CD4-positive, alpha-beta T cell treated with Interferon gamma for 1 hour (primary cell): Measurements from ENCODE around the gene PAAF1.

Source experiments
- DNase-seq: peaks from one replicate; pipeline ENCODE4 v3.0.0-alpha.2; 2020

The PAAF1 gene

DNA sequence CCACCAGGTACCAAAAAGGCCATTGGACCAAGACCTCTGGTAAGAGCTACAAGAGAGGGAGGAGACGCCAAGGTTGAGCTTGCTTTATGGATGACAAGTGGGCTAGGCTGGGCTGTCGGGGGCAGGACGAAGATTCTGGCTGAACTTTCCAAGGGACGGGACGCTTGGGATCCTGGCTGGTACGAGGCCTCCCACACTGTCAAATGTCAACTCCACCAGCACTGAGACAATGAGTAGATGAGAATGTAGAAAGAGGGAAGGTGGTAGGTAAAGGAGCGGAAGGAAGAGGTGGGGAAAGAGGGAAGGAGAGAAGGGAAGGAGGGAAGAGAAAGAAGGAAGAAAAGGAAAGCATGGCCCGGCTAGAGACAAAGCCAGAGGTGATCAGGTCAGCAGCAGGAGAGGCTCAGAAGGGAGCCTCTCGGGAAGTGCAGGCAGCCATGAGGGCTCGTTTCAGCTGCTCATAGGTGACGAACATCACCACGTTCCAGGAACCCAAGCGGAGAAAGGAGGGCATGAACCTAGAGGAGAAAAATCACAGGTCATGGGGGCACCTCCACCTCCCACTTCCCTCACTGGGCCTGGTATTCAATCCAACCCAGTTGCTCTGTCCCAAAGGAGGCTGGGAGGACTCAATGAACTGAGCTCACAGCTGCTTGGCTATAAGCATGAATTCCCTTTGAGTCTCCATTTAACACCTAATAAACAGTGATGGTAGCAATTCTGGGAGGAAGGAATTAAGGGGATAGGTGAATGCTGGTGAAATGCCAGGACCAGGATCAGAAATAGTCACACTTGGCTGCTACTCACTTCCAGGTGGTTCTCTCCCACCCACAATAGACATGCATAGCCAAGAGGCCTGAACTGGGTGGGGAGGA is 98.0 kb downstream of the PAAF1 start:
- DNase-seq = no peak

DNA sequence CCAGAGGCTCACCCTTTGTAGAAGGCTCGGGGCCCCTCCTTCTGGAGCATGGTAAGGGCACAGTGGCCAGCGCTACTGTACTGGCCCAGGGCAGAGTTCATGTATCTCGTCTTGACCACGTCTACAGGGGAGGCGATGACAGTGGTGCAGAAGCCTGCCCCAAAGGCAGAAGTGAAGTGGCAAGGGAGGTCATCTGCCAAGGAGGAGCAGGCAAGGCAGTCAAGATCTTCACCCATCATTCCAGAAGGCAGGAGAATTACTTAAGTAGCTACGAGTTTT is 98.6 kb downstream of the PAAF1 start:
- DNase-seq = no peak

DNA sequence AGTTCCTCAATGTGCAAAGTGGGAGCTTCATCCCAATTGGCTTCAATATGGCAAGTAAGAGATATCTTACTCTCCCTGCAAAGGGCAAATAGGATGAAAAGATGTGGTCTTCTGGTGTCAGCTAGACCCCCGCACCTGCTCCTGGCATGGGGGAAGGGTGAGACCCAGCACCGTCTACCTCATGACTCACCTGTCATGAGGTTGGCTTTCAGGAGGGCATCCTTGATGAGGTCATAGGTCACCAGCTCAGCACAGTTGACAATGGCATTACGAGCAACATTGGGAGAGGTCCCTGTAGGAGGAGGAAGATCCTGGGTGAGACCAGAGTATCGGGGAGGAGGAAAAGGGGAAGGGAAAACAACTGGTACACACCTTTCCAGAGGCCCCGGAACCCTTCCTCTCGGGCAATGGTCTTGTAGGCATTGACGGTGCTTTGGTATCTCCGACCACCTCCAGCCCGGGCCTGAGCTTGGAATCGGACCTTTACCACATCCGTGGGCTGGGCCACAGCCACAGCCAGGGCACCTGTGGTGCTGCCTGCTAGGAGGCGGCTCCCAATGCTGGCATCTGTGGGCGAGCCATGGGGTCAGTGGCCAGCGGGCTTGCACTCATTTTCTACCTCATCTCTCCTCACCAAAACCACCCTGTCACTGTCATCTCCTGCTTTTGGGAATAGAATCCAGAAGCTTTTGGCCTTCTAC is 99.8 kb downstream of the PAAF1 start:
- DNase-seq = no peak

DNA sequence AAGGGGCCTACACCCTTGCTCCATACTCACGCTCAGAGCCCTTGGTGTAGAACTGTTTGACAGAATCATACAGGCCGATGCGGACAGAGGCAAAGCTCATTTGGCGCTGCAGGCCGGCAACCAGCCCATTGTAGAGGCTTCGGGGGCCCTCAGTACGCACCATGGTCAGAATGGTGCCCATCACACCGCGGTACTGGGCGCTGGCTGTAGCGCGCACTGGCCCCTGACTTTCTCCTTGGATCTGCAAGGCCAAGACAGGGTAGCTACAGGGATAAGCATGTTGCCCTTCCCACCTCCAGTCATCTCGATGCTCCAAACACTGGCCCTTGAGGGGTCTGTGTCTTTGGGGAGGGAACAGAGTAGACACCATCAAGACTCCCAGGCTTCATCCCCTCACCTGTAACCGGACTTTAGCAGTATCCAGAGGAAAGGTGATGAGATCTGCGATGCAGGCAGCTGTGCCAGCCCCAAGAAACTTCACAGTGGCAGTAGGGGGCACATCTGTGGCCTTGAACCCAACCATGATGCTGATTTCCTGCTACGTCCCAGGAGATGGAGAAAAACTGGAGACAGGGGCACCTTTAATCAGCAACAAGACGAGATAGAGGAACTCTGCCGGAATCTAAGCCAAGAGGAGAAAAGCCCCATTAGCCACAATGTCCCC is 101.2 kb downstream of the PAAF1 start:
- no peak for DNase-seq

DNA sequence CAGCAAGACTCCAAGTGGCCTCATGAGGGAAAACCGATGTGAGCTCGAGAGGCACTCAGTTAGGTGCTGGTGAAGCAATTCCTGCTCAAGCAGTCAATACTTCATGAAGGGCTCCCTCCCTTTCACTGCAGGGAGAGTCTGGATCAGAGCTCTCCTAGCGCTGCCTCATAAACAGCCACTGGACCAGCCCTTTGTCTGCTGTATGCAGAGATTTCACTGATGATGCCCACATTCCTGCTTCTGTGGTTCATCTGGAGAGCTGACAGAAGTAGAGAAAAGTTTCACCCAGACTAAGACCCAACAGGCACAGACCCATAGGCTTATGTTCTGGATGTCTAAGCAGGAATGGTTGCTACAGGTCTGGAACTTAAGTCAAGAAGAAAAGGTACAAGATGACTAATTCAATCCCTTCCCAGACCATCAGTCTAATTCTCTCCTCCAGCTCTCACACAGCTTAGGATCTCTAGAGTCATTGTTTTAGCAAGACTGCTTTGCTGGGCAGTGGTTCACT is 101.8 kb downstream of the PAAF1 start:
- no peak for DNase-seq

DNA sequence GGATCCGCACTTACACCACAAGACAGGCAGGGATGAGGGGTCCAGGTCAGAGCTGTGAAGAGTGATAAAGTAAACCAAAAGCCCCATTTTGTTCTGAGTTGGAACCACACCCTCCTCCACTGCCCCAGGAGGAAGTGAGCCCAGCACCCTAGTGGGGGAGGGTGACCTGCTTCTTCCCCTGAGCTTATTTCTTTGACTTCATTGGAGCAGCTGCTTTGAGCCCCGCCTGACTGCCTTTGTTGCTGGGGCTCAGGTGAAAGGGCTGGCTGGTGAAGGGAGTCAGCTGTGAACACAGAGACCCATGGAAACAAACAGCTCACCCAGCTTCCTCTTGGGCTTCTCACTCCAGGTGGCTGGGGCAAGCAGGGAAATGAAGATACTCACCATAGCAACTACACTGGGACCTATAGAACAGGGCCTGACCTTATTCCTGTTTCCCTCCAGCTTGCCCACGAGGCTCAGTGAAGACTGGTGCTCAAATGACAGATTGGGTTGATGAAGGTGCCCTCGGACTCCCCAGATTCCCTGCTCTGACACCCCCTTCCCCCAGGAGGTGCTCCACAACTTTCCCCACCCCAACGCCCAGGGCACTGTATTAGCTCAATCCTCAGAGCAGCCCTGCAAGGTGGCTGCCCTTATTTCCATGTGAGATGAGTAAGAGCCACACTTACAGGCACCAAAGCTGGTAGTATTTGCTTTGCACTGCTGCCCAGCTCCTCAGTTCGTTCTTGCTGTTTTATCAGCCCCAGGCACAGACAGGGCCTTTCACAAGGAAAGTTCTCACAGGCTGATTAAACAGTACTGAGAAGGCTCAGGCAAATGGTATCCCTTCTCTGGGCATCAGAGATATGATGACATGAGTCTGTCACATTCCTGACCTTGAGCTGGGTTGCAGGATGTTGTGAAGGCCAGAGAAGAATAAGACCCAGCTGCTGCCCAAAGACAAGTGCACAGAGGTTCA is 103.5 kb downstream of the PAAF1 start:
- DNase-seq = peak; percentile 90
